A549 (cell line): ENCODE measurements around the gene MAGEA2. TPM values are rescaled to one million over a fixed set of nuclear protein-coding genes. Genes with fewer than 3 reads are reported as not detected.
"Not testable (repeated sequence)": the region's sequence is repeated elsewhere in the genome, so short reads cannot be mapped to it uniquely, and the experiment has no call there.

ENCODE experiments used
- ATAC-seq, 2 experiments: fragments of 200-7000 bp in 1 of 2; fragments of >200 bp in 1 of 2; cut with Nextera tagmentation in 1 of 2; cut with Tn5 transposase in 1 of 2; 3 replicates each; pipeline versions ENCODE4 v1.8.0 to v1.9.1; 2018 to 2020; ENCODE audit warnings: mild to moderate bottlenecking in 1 of 2, moderate library complexity in 1 of 2
- CTCF ChIA-PET: fragments of 300-600 bp; sonication (Branson Sonifier 250); formaldehyde crosslinking; extraction: SDS; loops from one replicate; lab custom pipeline; 2021; ENCODE audit warnings: antibody characterized with exemption, inconsistent platforms; lab: Yijun Ruan, JAX
- POLR2A ChIA-PET: fragments of 350-600 bp; formaldehyde crosslinking; extraction: SDS; loops from one replicate; lab custom pipeline; 2021; ENCODE audit warnings: antibody characterized with exemption, inconsistent platforms; lab: Yijun Ruan, JAX
- DNase-seq, 2 experiments: peaks; one replicate each; pipeline versions ENCODE4 v3.0.0 to v3.0.0-alpha.2; 2011 to 2016; ENCODE audit warnings: low read depth in 1 of 2, low spot score in 1 of 2
- FAIRE-seq: peaks from 2 replicates; lab custom pipeline; 2011; peaks lifted over from hg19 to GRCh38; lab: Jason Lieb, UNC
- H3K27ac ChIP-seq, 2 experiments: fragments of >200 bp; sonication (Bioruptor Twin); formaldehyde crosslinking; 3 replicates each; pipeline ENCODE4 v1.5.1; 2016 to 2017
- H3K4me1 ChIP-seq: fragments of >200 bp; sonication (Bioruptor Twin); formaldehyde crosslinking; 3 replicates; pipeline ENCODE4 v1.6.1; 2016
- H3K4me2 ChIP-seq: fragments of >200 bp; sonication (Bioruptor Twin); formaldehyde crosslinking; 3 replicates; pipeline ENCODE4 v1.6.1; 2016
- H3K4me3 ChIP-seq: fragments of >200 bp; sonication (Bioruptor Twin); formaldehyde crosslinking; 3 replicates; pipeline ENCODE4 v1.5.1; 2016
- H3K9me3 ChIP-seq: fragments of >200 bp; sonication (Bioruptor Twin); formaldehyde crosslinking; 3 replicates; pipeline ENCODE4 v1.6.1; 2016
- ELK1 ChIP-seq: fragments of 150-350 bp; IDR thresholded peaks from 2 replicates; pipeline ENCODE4 v1.6.1; 2014; ENCODE audit warnings: low read depth, mild to moderate bottlenecking, low read length
- HDAC2 ChIP-seq: fragments of 200-600 bp; sonication (generic); IDR thresholded peaks from 2 replicates; pipeline ENCODE4 v1.6.1; 2016
- KDM1A ChIP-seq: fragments of 200-600 bp; sonication (generic); IDR thresholded peaks from 2 replicates; pipeline ENCODE4 v1.6.1; 2016; ENCODE audit warnings: low read depth, mild to moderate bottlenecking
- TP53 ChIP-seq: fragments of 250-450 bp; sonication (Bioruptor Pico); IDR thresholded peaks from 2 replicates; pipeline ENCODE4 v1.5.0; 2021; ENCODE audit warnings: mild to moderate bottlenecking, moderate library complexity
- USF2 ChIP-seq: fragments of 450-650 bp; IDR thresholded peaks from 2 replicates; pipeline ENCODE4 v1.6.1; 2014; ENCODE audit warnings: antibody characterized with exemption
- WGBS: methylation state at CpG from one replicate; pipeline ENCODE4 v1.1.6; 2017; ENCODE audit errors: missing lambda C conversion rate; 5-methylcytosine and 5-hydroxymethylcytosine counted together
- polyA plus RNA-seq, 4 experiments: library from polyadenylated mRNA; depleted of rRNA in 3 of 4; stranded (reverse); fragments of >200 nt; fragmentation: RNase III in 1 of 4; extraction: RNeasy Plus Mini Kit Qiagen cat#74134 plus additional on column Dnase treatment in 1 of 4; gene quantifications; 2 replicates in 3 of 4; 3 replicates in 1 of 4; pipeline ENCODE4 v1.2.3, GENCODE V29; 2011 to 2017

The MAGEA2 gene
- polyA plus RNA-seq, 2 of the 4 experiments (the other 2 are of a cell fraction): 0.05 to 0.34 TPM

DNA sequence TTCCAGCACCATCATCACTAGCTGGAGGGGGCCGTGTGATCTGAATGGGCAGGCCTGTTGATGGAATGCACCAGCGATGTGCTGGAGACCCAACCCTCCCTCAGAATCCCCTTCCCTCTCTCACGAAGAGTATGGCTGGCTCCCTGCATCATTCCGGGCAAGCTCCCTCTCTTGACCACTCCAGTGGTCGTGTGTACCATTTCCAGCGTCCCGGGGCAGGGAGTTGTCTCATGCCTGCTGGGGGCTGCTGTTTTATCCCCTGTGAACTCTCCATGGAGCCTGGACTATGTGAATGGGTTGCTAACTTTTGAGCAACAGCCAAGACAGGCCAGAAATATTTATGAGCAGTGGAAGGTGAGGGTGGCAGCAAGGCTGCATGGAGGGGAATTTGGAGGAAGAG lies 28.2 kb downstream of the MAGEA2 start:
- Histone ChIP-seq H3K27ac (no peak overlapping the region), H3K9me3 (no peaks in the 10 kb centered on the region), H3K4me1 (no peaks in the 10 kb centered on the region), H3K4me2 (no peak overlapping the region), H3K4me3 (no peak overlapping the region)
- FAIRE-seq: no peak
- ChIA-PET POLR2A (no interaction called here), CTCF (no interaction called here)
- DNase-seq: no peak
- ATAC-seq: no peak
- 0% methylated on average over 7 of the region's 7 CpGs for WGBS
- no peak for TF ChIP-seq KDM1A
- no peak for TF ChIP-seq HDAC2
- TF ChIP-seq ELK1: no peak
- no peak for TF ChIP-seq USF2
- no peak for TF ChIP-seq TP53 (CRISPR knock-in tag)

GRCh38 chrX:152713815-152714787 lies 39.5 kb downstream of the MAGEA2 start, which contains the start of gene MAGEA2B:
Gene MAGEA2B, plus strand, starts transcription at chrX:152714628. Its CDS starts 2,479 bp downstream, at chrX:152717107.
- H3K27ac ChIP-seq, POLR2A ChIA-PET, DNase-seq, CTCF ChIA-PET, H3K4me3 ChIP-seq, H3K4me2 ChIP-seq, H3K9me3 ChIP-seq, H3K4me1 ChIP-seq, ATAC-seq, FAIRE-seq: not testable (repeated sequence)
- no CpG with 5 or more reads among the region's 35 CpGs for WGBS

DNA sequence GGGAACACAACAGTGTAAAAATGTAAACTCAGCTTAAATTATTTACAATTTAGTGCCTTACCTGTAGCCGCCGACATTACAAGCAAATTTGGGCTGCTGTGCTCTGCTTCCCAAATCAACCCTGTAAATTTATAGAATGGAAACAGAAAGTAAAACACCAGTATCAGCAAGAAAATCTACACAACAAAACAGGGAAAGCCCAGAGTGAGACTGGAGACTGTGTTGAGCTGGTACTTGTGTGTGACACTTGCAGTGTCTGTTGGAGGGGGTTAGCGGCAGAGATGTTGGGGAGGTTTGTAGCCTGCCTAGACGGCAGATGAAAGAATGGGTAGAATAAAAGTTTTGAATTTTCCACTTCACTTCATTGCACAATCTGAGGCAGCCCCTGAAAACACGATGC lies 40.4 kb downstream of the MAGEA2 start:
- no CpG with 5 or more reads among the region's 5 CpGs for WGBS
- H3K9me3 ChIP-seq, H3K4me2 ChIP-seq, ATAC-seq, POLR2A ChIA-PET, CTCF ChIA-PET, DNase-seq, H3K4me1 ChIP-seq, H3K4me3 ChIP-seq, H3K27ac ChIP-seq, FAIRE-seq: not testable (repeated sequence)

GRCh38 chrX:152709173-152709572 lies 44.5 kb downstream of the MAGEA2 start, which contains the start of gene CSAG2:
Gene CSAG2, minus strand, starts transcription at chrX:152709273. Its CDS starts 161 bp downstream, at chrX:152709112.
- FAIRE-seq, H3K27ac ChIP-seq, H3K4me1 ChIP-seq, H3K4me3 ChIP-seq, H3K4me2 ChIP-seq, H3K9me3 ChIP-seq, ATAC-seq, POLR2A ChIA-PET, CTCF ChIA-PET, DNase-seq: not testable (repeated sequence)
- WGBS: no CpG with 5 or more reads among the region's 2 CpGs

GRCh38 chrX:152706500-152706899 lies 47.1 kb downstream of the MAGEA2 start:
- H3K4me2 ChIP-seq, FAIRE-seq, H3K27ac ChIP-seq, H3K4me3 ChIP-seq, H3K9me3 ChIP-seq, ATAC-seq, DNase-seq, H3K4me1 ChIP-seq, POLR2A ChIA-PET, CTCF ChIA-PET: not testable (repeated sequence)
- whole genome bisulfite sequencing: 15% methylated on average over 2 of the region's 7 CpGs

- CTCF ChIA-PET, POLR2A ChIA-PET: not testable (repeated sequence)
- WGBS: 45% methylated on average over 3 of the region's 5 CpGs
Measured at GRCh38 chrX:152700390-152700789, 53.3 kb downstream of the MAGEA2 start.

More at GRCh38 chrX:152700390-152700789, 53.3 kb downstream of the MAGEA2 start:
- not testable (repeated sequence) for ATAC-seq, H3K9me3 ChIP-seq, H3K4me1 ChIP-seq, FAIRE-seq, H3K4me3 ChIP-seq, H3K27ac ChIP-seq, DNase-seq, H3K4me2 ChIP-seq

Other genes starting within 250 kb of the MAGEA2 start
- gene GABRQ, start 115.9 kb downstream of the MAGEA2 start, polyA plus RNA-seq (2011; rRNA removed): 0.50 and 0.54 TPM in 2 replicates
- gene GABRQ, start 115.9 kb downstream of the MAGEA2 start, polyA plus RNA-seq (2017; fragmentation: RNase III; extraction: RNeasy Plus Mini Kit Qiagen cat#74134 plus additional on column Dnase treatment): 0.52 to 0.72 TPM (median 0.70 TPM) in 3 replicates
- gene MAGEA3, start 55.0 kb downstream of the MAGEA2 start, polyA plus RNA-seq (2011; rRNA removed): 0.96 and 1.3 TPM in 2 replicates
- 2.2 to 2.3 TPM (median 2.3 TPM) in 3 replicates for gene MAGEA3, start 55.0 kb downstream of the MAGEA2 start, polyA plus RNA-seq (2017; fragmentation: RNase III; extraction: RNeasy Plus Mini Kit Qiagen cat#74134 plus additional on column Dnase treatment)
- gene CSAG2, start 44.6 kb downstream of the MAGEA2 start, polyA plus RNA-seq (2011; rRNA removed): not detected in 2 replicates
- gene CSAG2, start 44.6 kb downstream of the MAGEA2 start, polyA plus RNA-seq (2017; fragmentation: RNase III; extraction: RNeasy Plus Mini Kit Qiagen cat#74134 plus additional on column Dnase treatment): not detected in 3 replicates
- gene MAGEA2B, start 39.2 kb downstream of the MAGEA2 start, polyA plus RNA-seq (2011; rRNA removed): 0.08 TPM in 1 of 2 replicates, not detected in the other
- gene MAGEA2B, start 39.2 kb downstream of the MAGEA2 start, polyA plus RNA-seq (2017; fragmentation: RNase III; extraction: RNeasy Plus Mini Kit Qiagen cat#74134 plus additional on column Dnase treatment): not detected in 3 replicates
- gene CSAG1, start 20.1 kb downstream of the MAGEA2 start, polyA plus RNA-seq (2011; rRNA removed): 1.0 and 1.4 TPM in 2 replicates
- gene CSAG1, start 20.1 kb downstream of the MAGEA2 start, polyA plus RNA-seq (2017; fragmentation: RNase III; extraction: RNeasy Plus Mini Kit Qiagen cat#74134 plus additional on column Dnase treatment): 0.27 to 0.37 TPM in 2 of 3 replicates, not detected in the other
- 1.7 TPM in 2 replicates for gene MAGEA12, start 20.1 kb downstream of the MAGEA2 start, polyA plus RNA-seq (2011; rRNA removed)
- 0.12 to 0.27 TPM (median 0.25 TPM) in 3 replicates for gene MAGEA12, start 20.1 kb downstream of the MAGEA2 start, polyA plus RNA-seq (2017; fragmentation: RNase III; extraction: RNeasy Plus Mini Kit Qiagen cat#74134 plus additional on column Dnase treatment)
- 0.10 TPM in 1 of 2 replicates, not detected in the other for gene CSAG3, start 5.4 kb upstream of the MAGEA2 start, polyA plus RNA-seq (2011; rRNA removed)
- not detected in 3 replicates for gene CSAG3, start 5.4 kb upstream of the MAGEA2 start, polyA plus RNA-seq (2017; fragmentation: RNase III; extraction: RNeasy Plus Mini Kit Qiagen cat#74134 plus additional on column Dnase treatment)
- 15.2 and 21.2 TPM in 2 replicates for gene MAGEA6, start 15.8 kb upstream of the MAGEA2 start, polyA plus RNA-seq (2011; rRNA removed)
- gene MAGEA6, start 15.8 kb upstream of the MAGEA2 start, polyA plus RNA-seq (2017; fragmentation: RNase III; extraction: RNeasy Plus Mini Kit Qiagen cat#74134 plus additional on column Dnase treatment): 10.2 to 11.3 TPM (median 10.9 TPM) in 3 replicates
- gene CETN2, start 76.9 kb upstream of the MAGEA2 start, polyA plus RNA-seq (2011; rRNA removed): 64.7 and 69.2 TPM in 2 replicates
- gene CETN2, start 76.9 kb upstream of the MAGEA2 start, polyA plus RNA-seq (2017; fragmentation: RNase III; extraction: RNeasy Plus Mini Kit Qiagen cat#74134 plus additional on column Dnase treatment): 77.8 to 87.3 TPM (median 82.6 TPM) in 3 replicates
- gene NSDHL, start 77.2 kb upstream of the MAGEA2 start, polyA plus RNA-seq (2011; rRNA removed): 24.9 and 26.9 TPM in 2 replicates
- gene NSDHL, start 77.2 kb upstream of the MAGEA2 start, polyA plus RNA-seq (2017; fragmentation: RNase III; extraction: RNeasy Plus Mini Kit Qiagen cat#74134 plus additional on column Dnase treatment): 43.0 to 51.3 TPM (median 50.5 TPM) in 3 replicates
- 11.2 and 12.8 TPM in 2 replicates for gene ZNF185, start 144.2 kb upstream of the MAGEA2 start, polyA plus RNA-seq (2011; rRNA removed)
- 4.9 to 5.2 TPM (median 5.0 TPM) in 3 replicates for gene ZNF185, start 144.2 kb upstream of the MAGEA2 start, polyA plus RNA-seq (2017; fragmentation: RNase III; extraction: RNeasy Plus Mini Kit Qiagen cat#74134 plus additional on column Dnase treatment)
- not detected in 2 replicates for gene PNMA5, start 240.3 kb upstream of the MAGEA2 start, polyA plus RNA-seq (2011; rRNA removed)
- gene PNMA5, start 240.3 kb upstream of the MAGEA2 start, polyA plus RNA-seq (2017; fragmentation: RNase III; extraction: RNeasy Plus Mini Kit Qiagen cat#74134 plus additional on column Dnase treatment): not detected in 3 replicates